Neural progenitor cell (in vitro differentiated cells): Measurements from ENCODE around the gene H3-3A. TPM values are rescaled to one million over a fixed set of nuclear protein-coding genes. Genes with fewer than 3 reads are reported as not detected.
A peak's percentile ranks its signal among the peaks of the same experiment; 100 is the strongest.

Experiments
- DNase-seq: peaks from one replicate; pipeline ENCODE4 v3.0.0-alpha.2; 2016; ENCODE audit warnings: low spot score
- H2AFZ ChIP-seq: fragments of 200-600 bp; sonication (generic); replicated peaks from 2 replicates; pipeline ENCODE4 v1.6.1; 2016; ENCODE audit warnings: antibody characterized with exemption
- H3F3A ChIP-seq: fragments of 200-600 bp; sonication (generic); 2 replicates; pipeline ENCODE4 v1.6.1; 2016; ENCODE audit warnings: antibody characterized with exemption, low read depth
- H3K27ac ChIP-seq: fragments of 200-600 bp; sonication (generic); 2 replicates; pipeline ENCODE4 v1.5.1; 2016; ENCODE audit warnings: mild to moderate bottlenecking
- H3K27me3 ChIP-seq: fragments of 200-600 bp; sonication (generic); 2 replicates; pipeline ENCODE4 v1.6.1; 2016; ENCODE audit warnings: mild to moderate bottlenecking, moderate library complexity
- H3K36me3 ChIP-seq: fragments of 200-600 bp; sonication (generic); 2 replicates; pipeline ENCODE4 v1.5.1; 2016
- H3K4me1 ChIP-seq: fragments of 200-600 bp; sonication (generic); 2 replicates; pipeline ENCODE4 v1.6.1; 2016; ENCODE audit warnings: mixed run types
- H3K4me2 ChIP-seq: fragments of 200-600 bp; sonication (generic); 2 replicates; pipeline ENCODE4 v1.6.1; 2016
- H3K4me3 ChIP-seq: fragments of 200-600 bp; sonication (generic); 2 replicates; pipeline ENCODE4 v1.5.1; 2016
- H3K79me2 ChIP-seq: fragments of 200-600 bp; sonication (generic); 2 replicates; pipeline ENCODE4 v1.6.1; 2016; ENCODE audit warnings: low read depth
- H3K9ac ChIP-seq: fragments of 200-600 bp; sonication (generic); 2 replicates; pipeline ENCODE4 v1.6.1; 2016
- H3K9me3 ChIP-seq: fragments of 200-600 bp; sonication (generic); 2 replicates; pipeline ENCODE4 v1.5.1; 2016; ENCODE audit warnings: low read depth
- H4K20me1 ChIP-seq: fragments of 200-600 bp; sonication (generic); 2 replicates; pipeline ENCODE4 v1.6.1; 2016; ENCODE audit warnings: low read depth
- H3K27ac Mint-ChIP-seq: 3 replicates; pipeline ENCODE4 v1.8.0; 2021; ENCODE audit warnings: mixed read lengths
- H3K27me3 Mint-ChIP-seq: 2 replicates; pipeline ENCODE4 v1.8.0; 2022; ENCODE audit warnings: low read depth, mild to moderate bottlenecking, inconsistent platforms, moderate library complexity, mixed read lengths; ENCODE audit not compliant: insufficient read depth
- H3K36me3 Mint-ChIP-seq: 3 replicates; pipeline ENCODE4 v1.8.0; 2021; ENCODE audit warnings: mixed read lengths
- H3K4me1 Mint-ChIP-seq: 3 replicates; pipeline ENCODE4 v1.8.0; 2021; ENCODE audit warnings: mixed read lengths
- H3K4me3 Mint-ChIP-seq: 3 replicates; pipeline ENCODE4 v1.8.0; 2021; ENCODE audit warnings: mild to moderate bottlenecking, moderate library complexity, mixed read lengths
- H3K9me3 Mint-ChIP-seq: 3 replicates; pipeline ENCODE4 v1.8.0; 2020; ENCODE audit warnings: mixed read lengths
- CTCF ChIP-seq: fragments of 200-600 bp; sonication (generic); IDR thresholded peaks from 2 replicates; pipeline ENCODE4 v1.5.1; 2017; ENCODE audit warnings: antibody characterized with exemption, mild to moderate bottlenecking
- EZH2 ChIP-seq: fragments of 200-600 bp; sonication (generic); IDR thresholded peaks from 2 replicates; pipeline ENCODE4 v1.6.1; 2017; ENCODE audit warnings: antibody characterized with exemption, mild to moderate bottlenecking, moderate library complexity
- EZH2phosphoT487 ChIP-seq: fragments of 200-600 bp; sonication (generic); IDR thresholded peaks from 2 replicates; pipeline ENCODE4 v1.6.1; 2017; ENCODE audit warnings: antibody characterized with exemption
- total RNA-seq: library from RNA; depleted of rRNA; stranded (reverse); fragments of >200 nt; gene quantifications from 2 replicates; pipeline ENCODE4 v1.2.3, GENCODE V29; 2015; ENCODE audit warnings: low replicate concordance

Gene H3-3A
- total RNA-seq, 1 donor from 2014 or later = 1,689 TPM

DNA sequence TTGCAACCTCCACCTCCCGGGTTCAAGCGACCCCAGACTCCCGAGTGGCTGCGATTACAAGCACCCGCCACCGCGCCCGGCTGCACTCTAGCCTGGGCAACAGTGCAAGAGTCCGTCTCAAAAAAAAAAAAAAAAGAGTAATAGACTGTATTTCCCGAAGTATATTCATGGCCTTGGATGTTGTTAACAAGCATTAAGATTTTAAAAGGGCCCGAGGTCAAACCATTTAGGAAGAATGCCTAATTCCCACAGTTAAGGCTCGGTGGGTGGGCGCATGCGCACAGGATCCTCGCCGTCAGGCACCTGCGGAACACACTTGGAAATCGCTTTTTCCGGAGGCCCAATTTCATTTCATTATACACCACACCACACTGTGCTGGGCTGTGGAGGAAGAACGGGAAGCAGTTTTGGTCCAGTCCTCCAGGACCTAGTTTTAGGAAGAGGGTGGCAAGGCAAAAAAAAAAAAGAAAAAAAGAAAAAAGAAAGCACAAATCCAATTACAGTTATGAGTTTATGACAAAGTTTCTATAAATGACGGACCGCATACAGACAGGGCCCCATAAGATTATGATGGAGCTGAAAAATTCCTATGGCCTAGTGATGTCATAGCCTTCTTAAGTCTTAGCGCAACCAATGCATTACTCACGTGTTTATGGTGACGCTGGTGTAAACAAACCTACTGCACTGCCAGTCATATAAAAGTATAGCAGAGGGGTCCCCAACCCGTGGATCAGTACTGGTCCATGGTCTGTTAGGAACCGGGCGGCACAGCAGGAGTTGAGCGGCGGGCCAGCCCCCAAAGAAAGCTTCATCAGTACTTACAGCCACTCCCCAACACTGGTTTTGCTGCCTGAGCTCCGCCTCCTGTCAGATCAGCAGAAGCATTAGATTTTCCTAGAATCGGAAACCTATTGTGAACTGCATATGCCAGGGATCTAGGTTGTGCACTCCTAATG lies 38.2 kb downstream of the H3-3A start:
- H3K9me3 Mint-ChIP-seq = no peaks in the 10 kb centered on the region
- Histone ChIP-seq H3K27me3 (peaks cover 28% of the 10 kb centered on the region), H2AFZ (peak overlapping the region; percentile 65), H3K4me1 (no peaks in the 10 kb centered on the region), H3K36me3 (no peaks in the 10 kb centered on the region), H3F3A (peaks cover 6% of the 10 kb centered on the region), H3K79me2 (no peaks in the 10 kb centered on the region), H4K20me1 (no peaks in the 10 kb centered on the region), H3K9ac (no peak overlapping the region), H3K4me2 (peak overlapping the region; percentile 85), H3K27ac (no peak overlapping the region), H3K9me3 (no peaks in the 10 kb centered on the region), H3K4me3 (peak overlapping the region; percentile 47)
- peak overlapping the region; percentile 66 for H3K4me3 Mint-ChIP-seq
- peak; percentile 22 for TF ChIP-seq EZH2
- peak; percentile 14 for TF ChIP-seq CTCF
- TF ChIP-seq EZH2phosphoT487 = no peak
- peaks cover 26% of the 10 kb centered on the region for H3K4me1 Mint-ChIP-seq
- DNase-seq = peak; percentile 70
- H3K27me3 Mint-ChIP-seq = peaks cover 17% of the 10 kb centered on the region
- H3K27ac Mint-ChIP-seq = no peak overlapping the region
- H3K36me3 Mint-ChIP-seq = no peaks in the 10 kb centered on the region

DNA sequence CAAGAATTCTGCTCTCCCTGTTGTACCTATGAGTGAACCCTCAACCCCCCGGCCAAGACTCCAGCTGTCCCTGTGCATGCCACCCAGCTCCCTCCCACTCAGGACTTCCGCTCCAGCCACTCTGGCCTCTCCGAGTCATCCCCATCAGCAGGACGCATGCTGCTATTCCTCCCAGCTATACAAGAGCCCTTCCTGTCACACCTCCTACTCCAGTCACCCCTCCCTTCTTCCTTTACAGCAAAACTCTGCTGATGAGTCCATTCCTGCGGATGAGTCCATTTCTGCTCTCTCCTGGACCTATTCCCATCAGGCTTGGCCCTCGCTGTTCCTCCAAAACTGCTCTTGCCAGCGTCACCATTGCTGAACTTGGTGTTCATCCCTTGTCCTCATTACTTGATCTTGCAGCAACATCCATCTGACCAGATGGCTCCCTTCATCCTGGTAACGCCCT lies 42.2 kb downstream of the H3-3A start:
- H3K36me3 ChIP-seq = no peaks in the 10 kb centered on the region
- H3K9ac ChIP-seq = no peak overlapping the region
- H3K79me2 ChIP-seq = no peaks in the 10 kb centered on the region
- Mint-ChIP-seq H3K27me3 (peaks cover 19% of the 10 kb centered on the region), H3K9me3 (no peaks in the 10 kb centered on the region), H3K36me3 (no peaks in the 10 kb centered on the region), H3K4me1 (peaks cover 42% of the 10 kb centered on the region), H3K27ac (no peak overlapping the region), H3K4me3 (no peak overlapping the region)
- no peak overlapping the region for H3K27ac ChIP-seq
- no peaks in the 10 kb centered on the region for H3K9me3 ChIP-seq
- peaks cover 16% of the 10 kb centered on the region for H3K4me1 ChIP-seq
- H2AFZ ChIP-seq = no peak overlapping the region
- H3K4me2 ChIP-seq = no peak overlapping the region
- TF ChIP-seq CTCF = no peak
- no peak for TF ChIP-seq EZH2
- no peak for TF ChIP-seq EZH2phosphoT487
- no peaks in the 10 kb centered on the region for H4K20me1 ChIP-seq
- H3F3A ChIP-seq = peaks cover 33% of the 10 kb centered on the region
- H3K27me3 ChIP-seq = peaks cover 20% of the 10 kb centered on the region
- no peak for DNase-seq
- no peak overlapping the region for H3K4me3 ChIP-seq

DNA sequence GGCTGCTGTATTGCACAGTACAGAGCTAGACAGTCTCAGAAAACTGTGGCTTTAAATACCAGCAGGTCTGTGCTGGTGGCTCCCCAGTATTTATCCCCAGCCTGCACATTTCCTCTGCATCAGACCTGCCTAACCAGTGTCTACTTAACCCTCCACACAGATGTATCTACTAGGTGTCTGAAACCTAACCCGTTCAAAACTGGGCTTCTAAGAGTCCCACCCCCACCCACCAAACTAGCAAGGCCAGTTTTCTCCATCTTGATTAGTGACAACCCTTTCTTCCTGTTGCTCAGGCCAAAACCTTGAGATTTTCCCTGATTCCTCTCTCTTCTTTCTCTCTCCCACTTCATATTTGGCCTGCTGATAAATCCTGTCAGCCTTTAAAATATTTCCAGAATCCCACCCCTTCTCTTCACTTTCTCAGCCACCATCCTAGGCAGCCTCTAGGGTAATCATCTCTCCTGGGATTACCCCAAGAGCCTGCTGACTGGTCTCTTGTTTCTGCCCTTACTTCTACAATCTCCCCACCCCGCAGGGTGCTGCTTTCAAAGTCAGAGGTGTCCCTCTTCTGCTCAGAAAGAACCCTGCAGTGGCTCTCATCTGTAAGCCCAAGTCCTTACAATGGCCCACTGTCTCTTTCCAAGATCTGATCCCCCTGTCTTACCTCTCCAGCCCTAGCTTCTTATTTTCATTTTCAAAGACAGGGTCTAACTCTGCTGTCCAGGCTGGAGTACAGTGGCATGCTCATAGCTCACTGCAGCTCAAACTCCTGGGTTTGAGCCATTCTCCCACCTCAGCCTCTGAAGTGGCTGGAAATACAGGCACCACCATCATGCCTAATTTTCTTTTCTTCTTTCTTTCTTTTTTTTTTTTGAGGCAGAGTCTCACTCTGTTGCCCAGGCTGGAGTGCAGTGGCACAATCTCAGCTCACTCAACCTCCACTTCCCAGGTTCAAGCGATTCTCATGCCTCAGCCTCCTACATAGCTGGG lies 45.2 kb downstream of the H3-3A start:
- H3K4me3 Mint-ChIP-seq = peak overlapping the region; percentile 17

More for the DNA sequence above, 45.2 kb downstream of the H3-3A start:
- H3K9me3 ChIP-seq = no peaks in the 10 kb centered on the region
- no peak for TF ChIP-seq CTCF
- no peaks in the 10 kb centered on the region for H3K36me3 ChIP-seq
- peaks cover 15% of the 10 kb centered on the region for H3K27me3 Mint-ChIP-seq
- no peak overlapping the region for H3K27ac ChIP-seq
- peak overlapping the region; percentile 27 for H3K4me2 ChIP-seq
- peaks cover 60% of the 10 kb centered on the region for H3F3A ChIP-seq
- H3K9ac ChIP-seq = no peak overlapping the region
- peak overlapping the region; percentile 10 for H3K27ac Mint-ChIP-seq
- no peaks in the 10 kb centered on the region for H3K9me3 Mint-ChIP-seq
- no peak overlapping the region for H2AFZ ChIP-seq
- no peak for DNase-seq
- no peaks in the 10 kb centered on the region for H3K36me3 Mint-ChIP-seq
- H3K4me3 ChIP-seq = no peak overlapping the region
- peaks cover 20% of the 10 kb centered on the region for H3K27me3 ChIP-seq
- H3K4me1 Mint-ChIP-seq = peaks cover 45% of the 10 kb centered on the region
- H4K20me1 ChIP-seq = peaks cover 5% of the 10 kb centered on the region
- no peaks in the 10 kb centered on the region for H3K79me2 ChIP-seq
- peaks cover 36% of the 10 kb centered on the region for H3K4me1 ChIP-seq
